T follicular helper cell (primary cell): ENCODE measurements around the gene SEZ6.
A peak's percentile ranks its signal among the peaks of the same experiment; 100 is the strongest.

ENCODE experiments used
- DNase-seq: peaks from one replicate; pipeline ENCODE4 v3.0.0-alpha.2; 2020; ENCODE audit warnings: low read depth
- total RNA-seq, 2 experiments: gene quantifications; one replicate each; lab custom pipeline; 2026; lab: John Stamatoyannopoulos, UW

The SEZ6 gene
- total RNA-seq: 0 reads per million in 2 experiments

DNA sequence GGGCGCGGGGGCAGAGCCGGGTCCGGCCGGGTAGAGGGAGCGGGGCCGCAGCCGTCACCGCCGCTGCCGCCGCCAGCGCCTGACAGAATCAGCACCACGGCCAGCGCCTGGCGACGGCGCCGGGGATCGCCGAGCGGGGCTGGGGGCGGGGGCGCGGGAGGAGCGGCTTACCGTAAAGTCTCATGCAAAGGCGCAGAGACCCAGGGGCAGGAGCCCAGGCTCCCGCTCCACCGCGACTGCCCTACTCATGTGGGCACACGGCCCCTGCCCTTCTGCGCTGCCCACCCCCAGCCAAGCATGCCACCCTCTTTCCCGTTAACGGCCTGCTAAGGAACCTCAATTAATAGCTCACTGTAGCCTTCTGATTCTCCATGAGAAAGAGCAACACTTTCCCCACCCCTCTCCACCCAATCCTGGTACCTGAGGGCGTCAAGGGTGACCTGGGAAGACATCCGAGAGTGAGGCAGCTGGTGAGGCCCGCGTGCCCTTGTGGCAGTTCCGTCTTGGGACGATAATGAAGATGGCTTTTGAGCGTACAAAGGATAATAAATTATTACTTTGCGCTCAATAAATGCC is at the start of gene SEZ6:
TSS of gene SEZ6 (minus strand) at position 98 of the 576 bp plus-strand sequence. CDS start 164 bp downstream, outside the sequence.
- DNase-seq: peak; percentile 31

GRCh38 chr17:29054835-29055234 is 49.0 kb upstream of the SEZ6 start:
- DNase-seq: no peak

DNA sequence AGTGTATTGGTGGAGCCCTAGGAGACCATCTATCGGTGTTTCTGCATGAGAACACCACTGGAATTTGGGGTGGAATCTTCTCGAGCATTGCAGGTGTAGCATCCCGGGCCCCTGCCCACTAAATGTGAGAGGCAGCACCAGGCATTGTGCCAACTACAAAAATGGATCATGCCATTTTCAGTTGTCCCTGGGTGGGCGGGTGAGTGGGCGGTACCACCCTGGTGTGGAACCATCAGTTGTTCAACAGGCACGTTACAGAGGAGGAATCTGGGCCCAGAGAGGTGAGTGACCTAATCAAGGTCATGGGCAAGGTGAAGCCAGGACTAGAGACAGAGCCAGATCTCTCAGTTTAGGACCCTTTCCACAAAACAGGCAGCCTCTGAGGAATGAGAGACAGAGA is 45.9 kb upstream of the SEZ6 start:
- DNase-seq: no peak

DNA sequence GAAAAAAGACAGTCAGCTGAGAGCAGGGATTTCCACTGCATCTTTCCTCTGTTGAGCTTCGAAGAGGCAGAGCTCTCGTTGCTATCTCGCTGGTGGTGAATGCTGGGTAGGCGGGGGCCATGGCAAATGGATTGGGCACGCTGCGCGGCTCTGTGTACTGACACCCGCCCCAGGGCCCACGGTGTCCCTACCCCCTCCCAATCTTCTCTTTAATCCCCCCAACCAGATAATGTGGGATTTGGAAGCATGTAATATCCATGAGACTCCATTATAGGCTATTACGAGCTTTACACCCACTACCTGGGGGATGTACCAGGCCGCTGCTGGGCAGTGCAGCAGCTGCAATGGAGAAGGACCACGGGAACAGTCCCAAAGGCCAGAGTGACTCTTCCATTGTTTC is 45.4 kb upstream of the SEZ6 start:
- no peak for DNase-seq

DNA sequence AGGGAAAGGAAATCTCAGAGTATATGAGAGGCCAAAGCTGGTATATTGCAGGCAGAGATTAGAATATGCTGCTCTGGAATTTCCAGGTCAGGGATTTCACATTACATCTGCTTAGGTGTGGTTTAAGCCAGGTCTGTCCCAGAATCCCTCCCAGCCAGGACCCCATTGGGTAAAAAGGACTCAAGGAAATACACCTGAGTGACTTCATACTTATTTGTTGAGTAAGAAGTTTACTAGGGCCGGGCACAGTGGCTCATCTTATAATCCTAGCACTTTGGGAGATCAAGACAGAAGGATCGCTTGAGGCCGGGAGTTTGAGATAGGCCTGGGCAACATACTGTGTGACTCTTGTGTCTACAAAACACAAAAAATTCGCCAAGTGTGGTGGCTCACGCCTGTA is 44.3 kb upstream of the SEZ6 start:
- DNase-seq: no peak

DNA sequence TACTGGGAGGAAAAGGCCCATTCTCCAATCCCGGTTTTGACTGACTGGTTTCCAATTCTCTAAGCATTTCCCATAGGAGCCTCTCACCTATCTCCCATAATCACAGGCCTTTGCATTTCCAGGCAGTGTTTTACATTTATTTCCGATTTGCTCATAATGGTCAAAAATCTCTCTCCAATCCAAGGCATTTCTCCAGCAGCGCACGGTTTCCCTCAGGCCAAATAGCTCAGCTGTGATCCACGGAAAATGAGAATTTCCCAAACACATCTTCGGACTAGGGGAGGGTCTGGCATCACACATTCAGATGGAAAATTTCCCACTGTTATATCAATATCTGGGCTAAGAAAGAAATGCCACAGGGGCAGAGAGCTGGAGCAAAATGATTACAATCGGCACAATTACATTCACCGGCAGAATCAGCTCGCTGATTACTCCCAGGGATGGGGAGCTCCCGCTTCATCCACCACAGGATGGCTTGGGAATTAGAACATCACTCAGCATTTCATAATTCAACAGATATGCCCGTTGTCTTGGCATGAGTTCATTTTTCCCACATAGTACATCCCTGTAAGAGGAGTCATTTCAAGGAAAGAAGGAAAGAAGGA is 43.8 kb upstream of the SEZ6 start:
- no peak for DNase-seq

- DNase-seq: no peak
Measured at GRCh38 chr17:29048440-29049368, 42.9 kb upstream of the SEZ6 start.

GRCh38 chr17:29046473-29046839 is 40.6 kb upstream of the SEZ6 start:
- DNase-seq: no peak

DNA sequence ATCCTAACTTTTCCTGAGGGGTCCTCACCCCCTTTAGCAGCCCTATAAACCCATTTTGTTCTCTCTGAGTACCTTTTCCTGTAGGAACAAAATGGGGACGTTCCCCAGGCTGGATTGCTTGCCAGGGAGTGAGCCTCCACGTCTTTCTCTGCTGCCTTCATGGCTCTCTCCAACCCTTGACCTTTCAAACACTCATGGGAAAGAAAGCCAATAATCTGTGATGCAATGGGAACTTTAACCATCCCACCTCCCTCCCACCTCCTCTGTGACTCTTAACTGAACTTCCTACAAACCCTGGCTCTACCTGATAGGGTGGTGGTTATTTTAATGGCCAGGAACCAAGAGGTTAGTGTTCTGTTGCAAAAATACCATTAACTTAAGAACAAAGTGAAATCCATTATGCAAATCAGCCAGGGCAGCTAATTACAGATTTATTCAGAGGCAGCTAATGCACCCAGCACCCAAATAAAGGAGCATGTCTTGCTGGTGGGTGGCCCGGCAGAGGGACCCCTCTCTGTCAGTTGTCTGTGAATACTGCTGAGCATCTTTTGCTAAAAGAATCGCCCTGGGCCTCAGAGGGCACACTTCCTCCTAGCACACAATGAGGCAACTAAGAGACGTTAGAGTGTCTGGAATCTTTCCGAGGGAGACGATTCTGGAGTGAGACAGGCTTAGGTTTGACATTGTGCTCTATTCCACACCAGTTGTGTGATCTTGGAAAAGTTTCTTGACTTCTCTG is 40.1 kb upstream of the SEZ6 start:
- no peak for DNase-seq

DNA sequence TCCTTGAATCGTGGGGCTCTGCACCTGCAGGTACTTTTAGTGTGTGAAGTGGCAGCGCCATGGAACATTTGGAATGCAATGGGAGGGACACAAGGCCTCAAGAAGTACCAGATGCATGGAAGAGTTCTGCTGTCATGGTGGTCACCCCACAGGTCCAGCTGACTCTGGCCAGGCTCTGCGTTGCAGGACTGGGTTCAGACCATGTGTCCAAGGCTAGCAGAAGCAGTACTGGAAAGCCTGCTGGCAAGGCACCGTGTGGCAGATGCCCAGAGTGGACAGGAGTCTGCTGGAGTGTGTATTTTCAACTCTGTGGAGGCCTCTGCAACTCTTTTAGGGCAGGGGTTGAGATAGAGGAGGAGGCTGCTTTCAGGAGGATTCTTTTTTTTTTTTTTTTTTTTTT is 39.2 kb upstream of the SEZ6 start:
- no peak for DNase-seq

DNA sequence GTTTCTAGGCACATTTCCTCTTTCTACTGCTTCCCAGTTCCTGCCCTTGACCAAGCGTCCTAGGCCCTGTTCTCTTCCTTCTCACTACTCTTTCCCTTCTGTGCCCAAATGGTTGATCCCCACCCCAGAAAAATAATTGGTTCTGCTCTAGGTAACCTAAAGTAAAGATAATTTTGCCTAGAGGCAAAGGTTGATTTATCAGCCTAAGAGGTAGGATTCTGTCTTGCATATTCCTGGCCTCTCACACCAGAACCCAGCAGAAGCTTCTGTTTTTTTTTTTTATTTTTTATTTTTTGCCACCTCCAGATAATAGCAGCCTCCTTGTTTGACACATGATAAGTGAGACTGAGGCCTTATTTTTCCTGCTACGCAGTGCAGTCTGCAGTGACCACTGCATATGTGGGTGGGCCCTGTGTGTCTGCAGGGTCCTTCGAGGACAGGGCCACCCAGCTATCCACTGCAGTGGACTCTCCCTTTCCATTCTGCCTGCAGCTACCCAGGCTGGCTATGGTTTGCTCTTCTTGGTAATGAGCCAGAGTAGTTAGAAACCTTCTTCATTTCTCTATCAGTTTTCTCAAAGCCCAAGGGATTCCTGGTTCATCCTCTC is 37.8 kb upstream of the SEZ6 start:
- no peak for DNase-seq

DNA sequence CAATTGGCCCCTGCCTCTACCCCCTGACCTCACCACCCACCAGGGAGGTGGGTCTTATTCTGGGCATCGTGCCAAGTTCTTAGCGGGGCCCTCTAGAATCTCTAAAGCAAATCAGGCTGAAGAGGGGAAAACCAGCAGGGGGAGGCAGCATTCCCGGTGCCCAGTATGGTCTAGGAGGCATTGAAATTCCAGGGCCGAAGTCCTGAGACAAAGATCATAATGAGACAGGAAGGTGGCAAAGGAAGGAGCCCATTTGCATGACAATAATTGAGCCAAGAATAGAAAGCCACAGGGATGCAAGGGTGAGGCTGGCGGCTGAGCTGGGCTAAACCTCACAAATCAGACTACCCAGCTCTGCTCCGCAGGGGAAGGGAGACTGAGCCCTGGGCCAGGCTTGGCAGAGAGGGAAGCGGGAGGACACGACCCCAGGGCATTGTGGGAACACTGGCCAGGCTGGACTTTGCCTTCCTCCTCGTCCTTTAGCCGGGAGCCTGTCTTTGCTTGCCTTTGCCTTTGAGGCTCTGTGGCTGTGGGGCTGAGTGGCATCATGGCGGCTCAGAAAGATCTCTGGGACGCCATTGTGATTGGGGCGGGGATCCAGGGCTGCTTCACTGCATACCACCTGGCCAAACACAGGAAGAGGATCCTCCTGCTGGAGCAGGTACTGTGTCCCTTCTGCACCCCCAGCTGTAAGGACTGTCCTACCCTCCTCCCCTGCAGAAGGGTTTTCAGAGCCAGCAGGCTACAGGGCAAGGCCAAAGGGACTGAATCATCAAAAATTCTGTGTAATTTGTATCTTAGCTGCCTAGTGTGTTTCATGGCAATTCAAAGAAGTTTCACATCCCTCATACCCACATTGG is 37.1 kb upstream of the SEZ6 start, which contains the start of gene PIPOX:
TSS of gene PIPOX (plus strand) at position 463 of the 860 bp plus-strand sequence. CDS start at position 548, 85 bp downstream.
- DNase-seq: no peak

DNA sequence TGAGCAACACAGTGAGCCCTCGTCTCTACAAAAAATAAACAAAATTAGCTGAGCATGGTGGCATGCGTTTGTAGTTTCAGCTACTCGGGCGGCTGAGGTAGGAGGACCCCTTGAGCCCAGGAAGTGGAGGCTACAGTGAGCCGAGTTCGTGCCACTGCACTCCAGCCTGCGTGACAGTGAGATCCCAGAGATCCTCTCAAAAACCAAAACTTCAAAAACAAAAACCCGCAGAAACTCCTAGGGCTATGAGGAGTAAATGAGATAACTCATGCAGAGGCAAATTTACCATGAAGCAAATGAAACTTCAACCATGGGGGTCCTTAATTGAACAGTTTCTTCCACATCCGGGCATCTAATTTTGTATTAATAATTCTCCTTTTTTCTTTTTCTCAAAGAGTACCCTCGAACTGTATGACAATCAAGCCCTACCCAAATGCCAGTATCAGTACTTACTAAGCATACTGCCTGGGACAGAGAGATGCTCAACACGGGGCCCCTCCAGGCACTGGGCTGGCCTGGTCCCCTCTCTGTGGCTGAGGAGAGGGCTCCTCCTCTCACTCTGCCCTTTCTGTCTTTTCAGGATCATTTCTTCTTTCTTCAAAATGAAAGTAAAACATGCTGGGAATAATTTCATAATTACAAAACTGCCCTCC is 36.3 kb upstream of the SEZ6 start:
- DNase-seq: no peak

DNA sequence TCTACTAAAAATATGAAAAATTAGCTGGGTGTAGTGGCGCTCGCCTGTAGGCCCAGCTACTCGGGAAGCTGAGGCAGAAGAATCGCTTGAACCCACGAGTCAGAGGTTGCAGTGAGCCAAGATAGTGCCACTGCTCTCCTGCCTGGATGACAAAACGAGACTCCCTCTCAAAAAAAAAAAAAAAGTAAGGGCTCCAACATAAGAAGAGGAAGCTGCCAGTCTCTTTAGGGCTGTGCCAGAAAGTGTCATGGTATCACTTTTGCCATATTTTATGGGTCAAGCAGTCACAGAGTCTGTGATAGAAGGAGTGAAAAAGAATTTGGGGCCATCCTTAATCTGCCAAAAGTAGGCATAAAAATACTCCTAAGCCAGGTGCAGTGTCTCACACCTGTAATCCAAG is 35.7 kb upstream of the SEZ6 start:
- no peak for DNase-seq

DNA sequence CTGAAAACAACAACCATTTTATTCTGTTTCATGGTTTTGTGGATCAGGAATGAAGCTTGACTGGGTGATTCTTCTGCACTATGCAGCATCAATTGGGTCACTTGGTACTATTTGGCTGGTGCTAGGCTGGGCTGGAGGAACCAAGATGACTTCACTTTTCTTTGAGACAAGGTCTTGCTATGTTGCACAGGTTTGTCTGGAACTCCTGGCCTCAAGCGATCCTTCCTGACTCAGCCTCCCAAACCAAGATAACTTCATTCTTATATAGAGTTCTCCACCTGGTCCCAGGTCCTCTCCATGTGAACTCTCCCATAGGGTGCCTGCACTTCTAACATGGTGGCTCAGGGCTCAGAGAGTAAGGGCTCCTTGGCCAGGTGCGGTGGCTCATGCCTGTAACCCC is 35.3 kb upstream of the SEZ6 start:
- no peak for DNase-seq

GRCh38 chr17:29039764-29040598 is 34.1 kb upstream of the SEZ6 start:
- no peak for DNase-seq

DNA sequence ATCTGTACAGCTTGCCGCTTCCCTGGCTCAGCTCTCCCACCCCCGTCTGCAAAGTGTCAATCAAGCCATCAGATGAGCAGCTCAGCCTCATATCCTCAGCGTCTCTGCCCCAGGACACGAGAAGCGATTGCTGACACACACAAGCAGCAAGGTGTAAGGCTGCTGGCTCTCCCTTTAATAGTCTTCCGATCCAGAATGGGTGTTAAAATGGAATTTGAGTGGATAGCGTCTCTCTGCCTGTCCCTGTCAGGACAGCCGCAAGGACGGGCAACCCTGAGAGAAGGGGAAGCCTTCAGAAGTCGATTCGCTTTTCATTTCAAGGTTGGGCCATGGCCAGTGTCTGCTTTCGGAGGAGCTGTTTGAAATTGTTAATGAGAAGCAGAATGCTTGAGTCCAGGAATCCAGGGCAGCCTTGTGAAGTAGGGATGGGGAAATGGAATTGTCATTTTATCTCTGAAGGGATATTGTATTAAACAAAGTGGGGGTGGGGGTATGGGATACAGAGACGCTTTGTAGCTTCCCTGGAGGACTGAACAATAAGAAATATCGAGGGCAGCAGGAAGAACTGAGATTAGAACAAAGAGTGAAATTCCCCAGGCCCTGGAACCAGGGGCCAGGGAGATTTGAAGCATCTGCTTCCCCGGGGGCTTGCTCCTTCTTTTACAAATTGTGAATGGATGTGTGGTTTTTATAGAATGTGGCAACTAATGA is 32.4 kb upstream of the SEZ6 start:
- DNase-seq: no peak

DNA sequence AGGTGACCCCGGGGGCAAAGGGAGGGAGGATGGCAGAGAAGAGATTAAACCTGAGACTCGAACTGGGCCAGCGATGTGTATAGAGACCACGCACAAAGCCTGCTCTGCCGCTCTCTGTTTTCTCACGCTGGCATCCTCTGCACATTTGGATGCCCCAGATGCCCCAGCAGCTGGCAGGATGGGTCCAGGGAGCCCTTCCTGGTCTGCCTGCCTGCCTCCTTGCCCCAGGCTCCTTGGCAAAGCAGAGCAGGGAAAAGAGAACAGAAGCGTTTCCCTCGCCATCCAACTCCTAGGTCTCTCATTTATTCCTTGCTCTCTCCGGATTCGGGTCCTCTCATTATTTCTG is 31.9 kb upstream of the SEZ6 start:
- no peak for DNase-seq

DNA sequence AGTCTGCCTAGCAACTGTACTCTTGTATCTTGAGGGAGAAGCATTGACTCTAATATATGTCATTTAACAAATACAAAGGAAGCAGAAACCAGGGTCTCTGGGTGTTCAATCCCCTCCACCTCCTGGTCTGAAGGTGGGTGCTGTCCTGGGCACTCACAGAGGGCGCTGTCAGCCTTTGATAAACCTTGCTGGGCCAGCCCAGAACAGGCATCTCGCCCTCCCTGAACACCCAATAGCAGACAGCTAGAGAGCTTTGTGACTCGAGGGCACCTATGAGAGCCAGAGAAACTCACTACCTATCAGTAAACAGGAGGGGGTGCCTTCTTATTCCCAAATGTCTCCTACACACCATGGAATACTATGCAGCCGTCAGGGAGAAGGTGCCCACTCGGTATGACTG is 30.8 kb upstream of the SEZ6 start:
- no peak for DNase-seq
